Stimulated activated CD8-positive, alpha-beta memory T cell treated with anti-CD3 and anti-CD28 coated beads, Interleukin-12 subunit alpha, Interleukin-12 subunit beta, amount 100 ng/mL, for 1 hour (primary cell): ENCODE results near the gene RIPPLY2.

ENCODE experiments used
- DNase-seq: peaks from one replicate; pipeline ENCODE4 v3.0.0-alpha.2; 2020; ENCODE audit warnings: low read depth

RIPPLY2 gene

DNA sequence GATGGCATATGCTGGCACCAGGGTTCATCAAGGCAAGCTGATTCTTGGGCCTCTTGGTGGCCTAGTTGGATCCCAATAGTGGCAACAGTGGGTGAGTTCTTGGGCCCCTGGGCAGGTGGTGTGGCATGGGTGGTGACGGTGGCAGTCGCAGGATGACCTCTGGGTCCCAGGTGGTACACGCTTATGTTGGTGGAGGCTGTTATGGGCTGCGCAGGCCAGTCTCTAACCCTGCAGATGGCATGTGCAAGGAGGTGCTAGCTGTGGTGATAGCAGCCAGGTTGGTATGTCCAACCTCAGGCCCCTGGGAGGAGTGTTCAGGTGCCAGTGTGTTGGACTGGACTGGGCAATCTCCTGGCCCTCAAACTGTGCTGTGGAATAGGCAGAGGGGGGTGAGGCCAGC, 52.5 kb downstream of the RIPPLY2 start:
- DNase-seq: no peak
